GM12892 (cell line): ENCODE results near the gene AOPEP.

Source experiments
- POLR2A ChIP-seq: IDR thresholded peaks from 2 replicates; pipeline ENCODE4 v1.6.1; 2011; ENCODE audit warnings: low read depth, low read length, control low read depth
- POLR2AphosphoS5 ChIP-seq: IDR thresholded peaks from 2 replicates; pipeline ENCODE4 v1.6.1; 2011; ENCODE audit warnings: low read depth, low read length, control low read depth

- TF ChIP-seq POLR2A (no peak), POLR2AphosphoS5 (no peak)
Observed at GRCh38 chr9:94990897-94991561, 264.5 kb downstream of the AOPEP start.
